Panc1 (cell line): ENCODE results near the gene UQCRQ. TPM values are rescaled to one million over a fixed set of nuclear protein-coding genes. Genes with fewer than 3 reads are reported as not detected.

ENCODE experiments used
- ATAC-seq: fragments of 200-7000 bp; cut with Tn5 transposase; 2 replicates; pipeline ENCODE4 v1.9.1; 2020; ENCODE audit warnings: mild to moderate bottlenecking, moderate library complexity
- BruUV-seq: library from RNA; stranded (reverse); fragments of 400-500 nt; replicated peaks from 2 replicates; lab custom pipeline; 2021; lab: Mats Ljungman, UMichigan
- CTCF ChIA-PET: fragments of 300-600 bp; sonication (Branson Sonifier 250); formaldehyde crosslinking; loops from one replicate; lab custom pipeline; 2022; ENCODE audit warnings: antibody characterized with exemption; lab: Charles Lee
- POLR2A ChIA-PET: fragments of 300-600 bp; sonication (Branson Sonifier 250); formaldehyde crosslinking; loops from one replicate; lab custom pipeline; 2022; ENCODE audit warnings: antibody characterized with exemption; lab: Charles Lee
- DNase-seq: peaks from one replicate; pipeline ENCODE4 v3.0.0-alpha.2; 2010; ENCODE audit warnings: low read depth, low spot score
- H3K27ac ChIP-seq: 2 replicates; pipeline ENCODE4 v1.5.1; 2011; ENCODE audit warnings: mild to moderate bottlenecking, low read length, inconsistent platforms
- H3K27me3 ChIP-seq: fragments of 200-500 bp; sonication (Bioruptor generic); 2 replicates; pipeline ENCODE4 v1.6.0; 2014; ENCODE audit warnings: low read length, inconsistent platforms; ENCODE audit not compliant: control insufficient read depth, insufficient read depth
- H3K36me3 ChIP-seq: fragments of 200-500 bp; sonication (Bioruptor generic); 2 replicates; pipeline ENCODE4 v1.5.1; 2014; ENCODE audit warnings: inconsistent platforms, mild to moderate bottlenecking, low read length, moderate library complexity; ENCODE audit not compliant: control insufficient read depth, insufficient read depth
- H3K4me1 ChIP-seq: 2 replicates; pipeline ENCODE4 v1.5.1; 2011; ENCODE audit warnings: inconsistent platforms, mild to moderate bottlenecking, low read length, moderate library complexity; ENCODE audit not compliant: control insufficient read depth, insufficient read depth
- H3K4me3 ChIP-seq, 2 experiments: 2 replicates each; pipeline ENCODE4 v1.5.1; 2011 to 2012; ENCODE audit warnings: low read depth in 2 of 2, low read length in 2 of 2, mild to moderate bottlenecking in 2 of 2, inconsistent platforms in 1 of 2, moderate library complexity in 1 of 2
- H3K9me3 ChIP-seq: fragments of 200-500 bp; sonication (Bioruptor generic); 2 replicates; pipeline ENCODE4 v1.5.1; 2014; ENCODE audit warnings: low read depth, mild to moderate bottlenecking, inconsistent platforms, low read length, moderate library complexity; ENCODE audit not compliant: control insufficient read depth, insufficient read depth
- CTCF ChIP-seq: fragments of 450-650 bp; IDR thresholded peaks from 2 replicates; pipeline ENCODE4 v1.5.1; 2017; ENCODE audit warnings: mild to moderate bottlenecking
- POLR2AphosphoS5 ChIP-seq: IDR thresholded peaks from 2 replicates; pipeline ENCODE4 v1.6.1; 2012; ENCODE audit warnings: mild to moderate bottlenecking, low read depth, low read length, moderate library complexity
- REST ChIP-seq, 2 experiments: IDR thresholded peaks; 2 replicates each; pipeline ENCODE4 v1.6.1; 2011 to 2012; ENCODE audit warnings: low read depth in 2 of 2, control low read depth in 1 of 2, low read length in 1 of 2, mild to moderate bottlenecking in 1 of 2, moderate library complexity in 1 of 2; ENCODE audit not compliant: insufficient read depth in 1 of 2
- SIN3A ChIP-seq: IDR thresholded peaks from 2 replicates; pipeline ENCODE4 v1.6.1; 2012; ENCODE audit warnings: low read depth, mild to moderate bottlenecking, low read length, moderate library complexity, borderline replicate concordance; ENCODE audit not compliant: insufficient read depth
- TCF7L2 ChIP-seq: IDR thresholded peaks from 2 replicates; pipeline ENCODE4 v1.6.1; 2011; ENCODE audit warnings: mild to moderate bottlenecking, low read depth, low read length, inconsistent platforms
- in situ Hi-C: cut with HindIII; loops from 2 replicates; pipeline ENCODE4 v1.10.0; 2016; ENCODE audit warnings: low sequenced_read_pairs, low pct_unique_long_range_greater_than_20kb
- intact Hi-C: fragments of 100-400 bp; cut with micrococcal nuclease; formaldehyde crosslinking; loops from one replicate; pipeline ENCODE4 v1.10.0; 2022; ENCODE audit not compliant: unreplicated experiment
- total RNA-seq: library from RNA; stranded (reverse); gene quantifications from one replicate; pipeline ENCODE4 v1.2.1, GENCODE V29; 2021; ENCODE audit not compliant: unreplicated experiment

UQCRQ gene
- total RNA-seq, 1 experiment from 2014 or later, result 475 TPM

GRCh38 chr5:132832612-132833011 is 33.8 kb upstream of the UQCRQ start:
- H3K4me3 ChIP-seq, result no peak overlapping the region
- peaks cover 6% of the 10 kb centered on the region; the same call in 1 of the 2 replicates for H3K4me1 ChIP-seq
- H3K27me3 ChIP-seq, result no peaks in the 10 kb centered on the region
- in situ Hi-C loops (no loop called here), intact Hi-C loops (no loop called here)
- ChIA-PET POLR2A (interaction anchor here (0.7 kb wide), 1 partner anchor 17 kb away, joined by 4 read pairs; no protein-coding TSS in a partner anchor), CTCF (interaction anchor here (0.7 kb wide), 1 partner anchor 1050 kb away, joined by 9 read pairs; no protein-coding TSS in a partner anchor)
- no peak overlapping the region for H3K27ac ChIP-seq
- TF ChIP-seq CTCF (no peak), SIN3A (no peak), POLR2AphosphoS5 (no peak), REST (IDR thresholded peaks at IDR 0.05; ENCODE audit: insufficient read depth in 1 of 2, low read depth in 2 of 2, low read length in 1 of 2) (no peak), TCF7L2 (no peak)
- no peaks in the 10 kb centered on the region for H3K36me3 ChIP-seq
- no TSS peak for BruUV-seq
- ATAC-seq, result no peak
- H3K9me3 ChIP-seq, result no peaks in the 10 kb centered on the region
- no peak for DNase-seq

- ChIA-PET POLR2A (no interaction called here), CTCF (interaction anchor here (1.2 kb wide), 1 partner anchor 49 kb away, joined by 3 read pairs; no protein-coding TSS in a partner anchor)
- Histone ChIP-seq H3K9me3 (no peaks in the 10 kb centered on the region), H3K27ac (no peak overlapping the region), H3K27me3 (no peaks in the 10 kb centered on the region), H3K4me3 (no peak overlapping the region), H3K36me3 (no peaks in the 10 kb centered on the region), H3K4me1 (peaks cover 6% of the 10 kb centered on the region; the same call in 1 of the 2 replicates)
- DNase-seq (no peak), ATAC-seq (no peak)
- no TSS peak for BruUV-seq
- in situ Hi-C loops (no loop called here), intact Hi-C loops (no loop called here)
- no peak for TF ChIP-seq SIN3A
- no peak for TF ChIP-seq POLR2AphosphoS5
- TF ChIP-seq CTCF, result no peak
- no peak for TF ChIP-seq REST (IDR thresholded peaks at IDR 0.05; ENCODE audit: insufficient read depth in 1 of 2, low read depth in 2 of 2, low read length in 1 of 2)
- TF ChIP-seq TCF7L2, result no peak
Observed at GRCh38 chr5:132834057-132834456, 32.4 kb upstream of the UQCRQ start.
